ENCODE measurements around the gene ATXN3. TPM values are rescaled to one million over a fixed set of nuclear protein-coding genes. Genes with fewer than 3 reads are reported as not detected.

ATXN3 gene
- total RNA-seq, 1 donor from 2014 or later = 50.4 TPM

GRCh38 chr14:92143309-92143708 lies 36.9 kb upstream of the ATXN3 start:
- Histone ChIP-seq H3K9me3 (no peaks in the 10 kb centered on the region), H3K36me3 (peaks cover 100% of the 10 kb centered on the region), H3K4me1 (no peaks in the 10 kb centered on the region), H3K27ac (no peak overlapping the region), H3K4me3 (no peak overlapping the region), H3K27me3 (no peaks in the 10 kb centered on the region)
- DNase-seq (no peak), ATAC-seq (no peak)
- intact Hi-C loops (cut with DNase I) = no loop called here
- TF ChIP-seq CTCF (IDR thresholded peaks at IDR 0.05) = no peak

GRCh38 chr14:92135269-92135668 lies 28.9 kb upstream of the ATXN3 start:
- intact Hi-C loops (cut with DNase I) = no loop called here
- Histone ChIP-seq H3K27me3 (no peaks in the 10 kb centered on the region), H3K27ac (no peak overlapping the region), H3K4me1 (no peaks in the 10 kb centered on the region), H3K4me3 (no peak overlapping the region), H3K9me3 (no peaks in the 10 kb centered on the region), H3K36me3 (peaks cover 97% of the 10 kb centered on the region)
- no peak for DNase-seq
- peak; percentile 52 for TF ChIP-seq CTCF (IDR thresholded peaks at IDR 0.05)
- no peak for ATAC-seq

GRCh38 chr14:92134456-92134855 lies 28.1 kb upstream of the ATXN3 start:
- H3K27ac ChIP-seq = no peak overlapping the region

DNA sequence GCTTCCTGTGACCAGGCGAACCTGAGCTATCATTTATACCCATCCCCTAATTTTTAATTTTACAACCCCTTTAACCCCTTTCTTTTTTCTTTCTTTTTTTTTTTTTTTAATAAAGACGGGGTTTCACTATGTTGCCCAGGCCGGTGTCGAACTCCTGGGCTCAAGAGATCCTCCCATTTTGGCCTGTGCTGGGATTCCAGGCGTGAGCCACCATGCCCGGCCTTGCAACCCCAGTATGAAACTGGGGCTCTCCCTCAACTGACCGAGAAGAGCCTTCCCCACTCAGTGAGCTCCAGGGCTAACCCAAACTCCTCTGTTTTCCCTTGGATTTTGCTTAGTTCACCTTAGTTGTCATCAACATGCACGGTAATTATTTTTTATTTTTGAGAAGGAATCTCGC lies 16.4 kb upstream of the ATXN3 start:
- Histone ChIP-seq H3K27me3 (no peaks in the 10 kb centered on the region), H3K36me3 (peaks cover 30% of the 10 kb centered on the region), H3K4me1 (peaks cover 29% of the 10 kb centered on the region), H3K27ac (peak overlapping the region; percentile 93), H3K4me3 (peak overlapping the region; percentile 74), H3K9me3 (no peaks in the 10 kb centered on the region)
- no peak for TF ChIP-seq CTCF (IDR thresholded peaks at IDR 0.05)
- intact Hi-C loops (cut with DNase I) = no loop called here
- ATAC-seq = no peak
- no peak for DNase-seq

More at GRCh38 chr14:92134456-92134855, 28.1 kb upstream of the ATXN3 start:
- H3K4me1 ChIP-seq = no peaks in the 10 kb centered on the region
- no peak for TF ChIP-seq CTCF (IDR thresholded peaks at IDR 0.05)
- H3K4me3 ChIP-seq = no peak overlapping the region
- ATAC-seq (no peak), DNase-seq (no peak)
- H3K27me3 ChIP-seq = no peaks in the 10 kb centered on the region
- peaks cover 97% of the 10 kb centered on the region for H3K36me3 ChIP-seq
- H3K9me3 ChIP-seq = no peaks in the 10 kb centered on the region
- intact Hi-C loops (cut with DNase I) = no loop called here

GRCh38 chr14:92122351-92122677 lies 15.9 kb upstream of the ATXN3 start:
- ATAC-seq (peak; percentile 57), DNase-seq (no peak)
- TF ChIP-seq CTCF (IDR thresholded peaks at IDR 0.05) = no peak
- H3K4me1 ChIP-seq = peaks cover 29% of the 10 kb centered on the region
- peak overlapping the region; percentile 74 for H3K4me3 ChIP-seq
- no peaks in the 10 kb centered on the region for H3K9me3 ChIP-seq
- peaks cover 34% of the 10 kb centered on the region for H3K36me3 ChIP-seq
- no peaks in the 10 kb centered on the region for H3K27me3 ChIP-seq
- intact Hi-C loops (cut with DNase I) = no loop called here
- H3K27ac ChIP-seq = peak overlapping the region; percentile 93

DNA sequence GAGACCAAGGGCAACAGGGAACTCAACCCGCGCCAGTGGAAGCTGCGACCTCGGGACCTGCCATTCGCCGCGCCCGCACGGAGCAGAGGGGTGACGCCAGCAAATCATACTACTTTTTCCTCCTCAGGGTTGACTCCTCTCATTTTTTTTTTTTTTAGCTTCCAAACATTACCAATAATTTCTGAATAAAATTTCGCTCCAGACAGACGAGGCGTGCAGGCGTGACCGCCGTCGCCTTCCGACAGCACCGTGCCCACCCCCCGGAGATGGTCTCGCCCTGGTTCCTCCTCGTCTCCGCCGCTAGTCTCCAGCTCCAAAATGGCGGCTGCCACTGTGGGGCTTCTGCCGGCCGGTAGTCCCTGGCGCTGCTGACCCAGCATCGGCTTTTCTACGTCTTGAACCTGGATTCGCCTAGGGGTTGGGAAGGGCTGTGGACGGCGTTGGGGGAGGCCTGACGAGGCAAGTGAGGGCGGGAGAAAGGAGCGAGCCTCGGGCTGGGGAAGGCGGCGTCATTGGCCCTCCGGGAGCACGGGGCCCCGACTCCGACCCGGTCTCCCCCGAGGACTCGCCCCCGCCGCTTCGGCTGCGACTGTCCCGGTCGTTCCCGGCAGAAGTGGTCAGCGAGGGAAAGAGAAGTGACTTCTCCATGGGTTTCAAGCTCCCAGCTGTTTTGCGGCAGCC lies 15.4 kb upstream of the ATXN3 start, which contains the start of the genes CPSF2 and NDUFB1:
Gene CPSF2 (plus strand): TSS at position 300 of the 681 bp plus-strand sequence. CDS start 9,016 bp downstream, outside the sequence.
Gene NDUFB1 (minus strand): TSS at position 37 of the 681 bp plus-strand sequence. CDS start 4,069 bp downstream, outside the sequence.
- H3K27ac ChIP-seq = peak within 1 kb of the TSS; percentile 93
- peaks cover 37% of the 10 kb centered on the region for H3K36me3 ChIP-seq
- no peaks in the 10 kb centered on the region for H3K9me3 ChIP-seq
- H3K4me3 ChIP-seq = peak within 1 kb of the TSS; percentile 74
- no peaks in the 10 kb centered on the region for H3K27me3 ChIP-seq
- ATAC-seq (peak; percentile 95), DNase-seq (peak; percentile 93)
- intact Hi-C loops (cut with DNase I) = no loop called here
- H3K4me1 ChIP-seq = peaks cover 29% of the 10 kb centered on the region
- TF ChIP-seq CTCF (IDR thresholded peaks at IDR 0.05) = no peak

All from upper lobe of right lung (tissue), 1 donor.